ENCODE results near the gene WDR47. TPM values are rescaled to one million over a fixed set of nuclear protein-coding genes. Genes with fewer than 3 reads are reported as not detected.
A peak's percentile ranks its signal among the peaks of the same experiment; 100 is the strongest.
"Not testable (repeated sequence)": the region's sequence is repeated elsewhere in the genome, so short reads cannot be mapped to it uniquely, and the experiment has no call there.

Gene WDR47
- total RNA-seq, 8 experiments from 2014 or later = 10.3 to 65.3 (median 48.6) TPM

DNA sequence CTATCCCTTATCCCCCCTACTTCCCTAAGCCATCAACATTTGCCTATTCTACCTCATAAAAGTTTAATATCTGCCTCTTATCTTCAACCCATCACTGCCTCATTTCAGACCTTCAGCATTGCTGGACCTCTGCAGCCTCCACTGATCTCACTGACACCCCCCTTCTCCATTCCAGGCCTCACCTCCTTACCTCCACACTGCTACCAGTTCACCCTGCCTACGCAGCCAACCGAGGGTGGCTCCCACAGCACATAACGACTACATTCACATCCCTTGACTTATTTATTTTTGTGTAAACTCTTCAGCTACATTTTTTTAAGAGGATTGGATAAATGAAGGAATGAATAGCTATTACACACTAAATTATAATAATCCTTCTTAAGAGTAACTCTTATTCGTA is 92.9 kb downstream of the WDR47 start:
- 52 to 100% (median 77%) methylated on average over 2 to 4 of the region's 4 CpGs; no CpG with 5 or more reads in 2 of the 10 experiments for WGBS, 10 experiments
- Histone ChIP-seq H3K27ac (no peak overlapping the region), H3K4me3 (no peak overlapping the region)

DNA sequence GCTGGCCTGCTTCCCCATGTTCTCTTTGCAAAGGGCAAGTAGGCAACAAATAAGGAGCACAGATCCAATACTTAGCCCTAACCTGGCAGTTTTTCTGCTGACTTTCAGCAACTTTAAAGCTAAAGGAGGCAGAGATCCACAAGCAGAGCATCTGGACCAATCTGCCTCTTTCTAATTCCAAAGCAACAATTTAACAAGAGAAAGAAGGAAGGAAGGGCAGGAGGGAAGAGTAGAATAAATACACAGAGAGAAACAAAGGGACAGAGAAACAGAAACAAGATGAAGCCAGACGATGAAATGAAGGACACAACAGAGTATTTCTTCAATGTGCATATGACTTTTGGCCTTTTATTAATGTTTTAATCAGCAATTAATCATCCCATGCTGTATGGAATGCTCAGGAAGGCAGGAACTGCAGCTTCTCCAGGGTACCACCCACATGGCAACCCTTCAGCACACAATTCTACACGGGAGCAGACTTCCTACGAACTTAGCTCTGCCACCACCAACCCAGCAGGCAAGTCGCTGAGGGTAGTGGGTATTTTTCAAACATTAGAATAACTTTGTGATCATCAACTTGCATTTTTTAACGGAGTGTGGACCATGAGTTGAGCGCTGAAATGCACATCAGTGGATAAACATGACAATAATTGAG is 93.9 kb downstream of the WDR47 start:
- H3K4me1 ChIP-seq (replicated peaks in 1 of 2) = peaks cover 11 to 15% of the 10 kb centered on the region in 2 donors
- H3K4me3 ChIP-seq = peak overlapping the region in 1 of 5 donors; percentile 9
- WGBS, 10 experiments = 4 to 46% (median 11%) methylated on average over 1 to 6 of the region's 6 CpGs
- in situ Hi-C loops (cut with MboI; ENCODE audit: low pct_unique_long_range_greater_than_20kb in 2 of 9, low sequenced_read_pairs in 9 of 9, unreplicated experiment in 9 of 9) = no loop called here
- H3K27ac ChIP-seq = no peak overlapping the region
- peak in 7 of 8 experiments; percentile 51 to 82 (median 67) for ATAC-seq (replicated peaks in 6 of 8)

More for the DNA sequence above, 92.9 kb downstream of the WDR47 start:
- ATAC-seq (replicated peaks in 6 of 8) = peak in 1 of 8 experiments; percentile 24
- H3K4me1 ChIP-seq (replicated peaks in 1 of 2) = peaks cover 11 to 15% of the 10 kb centered on the region in 2 donors
- in situ Hi-C loops (cut with MboI; ENCODE audit: low pct_unique_long_range_greater_than_20kb in 2 of 9, low sequenced_read_pairs in 9 of 9, unreplicated experiment in 9 of 9) = no loop called here

DNA sequence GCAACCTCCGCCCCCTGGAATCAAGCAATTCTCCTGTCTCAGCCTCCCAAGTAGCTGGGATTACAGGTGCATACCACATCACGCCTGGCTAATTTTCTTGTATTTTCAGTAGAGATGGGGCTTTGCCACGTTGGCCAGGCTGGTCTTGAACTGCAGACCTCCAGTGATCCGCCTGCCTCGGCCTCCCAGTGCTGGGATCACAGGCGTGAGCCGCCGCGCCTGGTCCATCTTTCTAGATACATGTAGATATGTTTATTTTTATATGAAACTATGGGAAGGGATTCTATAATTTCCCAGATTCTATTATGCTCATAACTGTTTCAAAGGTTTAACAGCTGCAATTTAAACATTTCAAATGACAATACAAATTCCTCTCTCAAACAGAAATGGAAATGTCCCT is 105.7 kb downstream of the WDR47 start:
- WGBS, 10 experiments = 82 to 100% (median 99%) methylated on average over 3 to 9 of the region's 9 CpGs; no CpG with 5 or more reads in 2 of the 10 experiments
- Histone ChIP-seq H3K4me1 (replicated peaks in 1 of 2) (no peaks in the 10 kb centered on the region), H3K4me3 (no peak overlapping the region), H3K27ac (no peak overlapping the region)
- ATAC-seq (replicated peaks in 6 of 8) = no peak
- in situ Hi-C loops (cut with MboI; ENCODE audit: low pct_unique_long_range_greater_than_20kb in 2 of 9, low sequenced_read_pairs in 9 of 9, unreplicated experiment in 9 of 9) = no loop called here

- 63 to 100% (median 93%) methylated on average over 1 to 5 of the region's 5 CpGs for WGBS, 10 experiments
- no peak overlapping the region for H3K27ac ChIP-seq
- H3K4me1 ChIP-seq (replicated peaks in 1 of 2) = no peaks in the 10 kb centered on the region
- in situ Hi-C loops (cut with MboI; ENCODE audit: low pct_unique_long_range_greater_than_20kb in 2 of 9, low sequenced_read_pairs in 9 of 9, unreplicated experiment in 9 of 9) = no loop called here
- ATAC-seq (replicated peaks in 6 of 8) = no peak
- H3K4me3 ChIP-seq = no peak overlapping the region
Observed at GRCh38 chr1:108933944-108934343, 108.0 kb downstream of the WDR47 start.

DNA sequence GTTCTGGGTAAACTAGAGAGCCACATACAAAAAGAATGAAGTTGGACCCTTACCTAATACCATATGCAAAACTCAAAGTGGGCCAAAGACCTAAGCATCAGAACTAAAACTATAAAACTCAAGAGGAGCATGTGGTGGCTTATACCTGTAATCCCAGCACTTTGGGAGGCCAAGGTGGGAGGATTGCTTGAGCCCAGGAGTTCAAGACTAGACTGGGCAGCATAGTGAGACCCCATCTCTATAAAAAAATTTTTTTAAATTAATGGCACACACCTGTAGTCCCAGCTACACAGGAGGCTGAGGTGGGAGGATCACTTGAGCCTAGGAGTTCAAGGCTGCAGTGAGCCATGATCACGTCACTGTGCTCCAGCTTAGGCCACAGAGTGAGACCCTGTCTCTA is 114.3 kb downstream of the WDR47 start:
- H3K27ac ChIP-seq; H3K4me3 ChIP-seq; H3K4me1 ChIP-seq (replicated peaks in 1 of 2); in situ Hi-C loops (cut with MboI; ENCODE audit: low pct_unique_long_range_greater_than_20kb in 2 of 9, low sequenced_read_pairs in 9 of 9, unreplicated experiment in 9 of 9); ATAC-seq (replicated peaks in 6 of 8): not testable (repeated sequence)
- WGBS, 10 experiments = 100% methylated on average over 1 of the region's 1 CpG; no CpG with 5 or more reads in 4 of the 10 experiments

DNA sequence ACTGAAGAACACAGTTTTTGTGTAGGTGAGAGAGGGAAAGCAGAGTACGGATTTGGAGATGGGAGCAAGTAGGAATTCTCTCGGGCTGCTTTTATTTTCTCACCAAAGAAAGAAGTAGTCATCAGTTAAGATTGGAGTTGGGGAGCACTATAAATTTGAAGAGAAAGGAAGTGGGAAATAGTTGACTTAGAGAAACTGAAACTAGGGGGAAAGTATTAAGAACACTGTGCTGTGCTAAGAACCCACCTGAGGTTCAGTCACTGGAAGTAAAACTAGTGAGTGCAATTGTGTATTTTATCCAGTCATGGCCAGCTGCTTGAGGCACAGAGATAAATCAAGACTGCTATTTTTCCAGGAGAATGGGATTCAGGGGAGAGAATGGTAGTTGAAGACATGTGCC is 116.0 kb downstream of the WDR47 start:
- WGBS, 10 experiments = 80 to 100% (median 100%) methylated on average over 1 to 2 of the region's 2 CpGs; no CpG with 5 or more reads in 1 of the 10 experiments
- Histone ChIP-seq H3K4me3 (no peak overlapping the region), H3K4me1 (replicated peaks in 1 of 2) (no peaks in the 10 kb centered on the region), H3K27ac (no peak overlapping the region)
- in situ Hi-C loops (cut with MboI; ENCODE audit: low pct_unique_long_range_greater_than_20kb in 2 of 9, low sequenced_read_pairs in 9 of 9, unreplicated experiment in 9 of 9) = no loop called here
- peak in 1 of 8 experiments; percentile 43 for ATAC-seq (replicated peaks in 6 of 8)

Other genes with a start within 250 kb of the WDR47 start
- 1 to 10 TPM in 7 of 8 experiments, not detected in 1; 1.0 to 4.1 (median 2.6) TPM for gene AKNAD1, start 185.0 kb downstream of the WDR47 start, total RNA-seq
- 10 to 100 TPM in 6 of 8 experiments, 1 to 10 TPM in 2; 7.6 to 45.8 (median 15.1) TPM for gene GPSM2, start 165.1 kb downstream of the WDR47 start, total RNA-seq
- gene CLCC1, start 78.6 kb downstream of the WDR47 start, total RNA-seq = 10 to 100 TPM; 21.2 to 33.7 (median 26.3) TPM
- gene TAF13, start 33.9 kb upstream of the WDR47 start, total RNA-seq = 100 to 1,000 TPM in 4 of 8 experiments, 10 to 100 TPM in 4; 56.4 to 190 (median 97.3) TPM
- 10 to 100 TPM; 20.1 to 72.2 (median 46.4) TPM for gene TMEM167B, start 48.7 kb upstream of the WDR47 start, total RNA-seq
- 10 to 100 TPM in 4 of 8 experiments, 1 to 10 TPM in 2, under 1 TPM in 2; 0.54 to 14.7 (median 7.7) TPM for gene ELAPOR1, start 72.0 kb upstream of the WDR47 start, total RNA-seq
- gene SARS1, start 171.8 kb upstream of the WDR47 start, total RNA-seq = 100 to 1,000 TPM; 118 to 795 (median 414) TPM
- gene CELSR2, start 207.4 kb upstream of the WDR47 start, total RNA-seq = 10 to 100 TPM in 7 of 8 experiments, 1 to 10 TPM in 1; 1.1 to 90.9 (median 43.3) TPM
- 100 to 1,000 TPM in 2 of 8 experiments, 10 to 100 TPM in 5, 1 to 10 TPM in 1; 7.0 to 118 (median 12.9) TPM for gene PSRC1, start 241.0 kb upstream of the WDR47 start, total RNA-seq